HG02571 (cell line): ENCODE measurements around the gene ADAMTS17.

ENCODE experiments used
- ATAC-seq: cut with Tn5 transposase; IDR thresholded peaks from one replicate; pipeline ENCODE4 v1.9.1; 2021; ENCODE audit warnings: mild to moderate bottlenecking, moderate library complexity; ENCODE audit not compliant: unreplicated experiment

The ADAMTS17 gene

GRCh38 chr15:100143378-100143777, 198.4 kb downstream of the ADAMTS17 start:
- no peak for ATAC-seq

DNA sequence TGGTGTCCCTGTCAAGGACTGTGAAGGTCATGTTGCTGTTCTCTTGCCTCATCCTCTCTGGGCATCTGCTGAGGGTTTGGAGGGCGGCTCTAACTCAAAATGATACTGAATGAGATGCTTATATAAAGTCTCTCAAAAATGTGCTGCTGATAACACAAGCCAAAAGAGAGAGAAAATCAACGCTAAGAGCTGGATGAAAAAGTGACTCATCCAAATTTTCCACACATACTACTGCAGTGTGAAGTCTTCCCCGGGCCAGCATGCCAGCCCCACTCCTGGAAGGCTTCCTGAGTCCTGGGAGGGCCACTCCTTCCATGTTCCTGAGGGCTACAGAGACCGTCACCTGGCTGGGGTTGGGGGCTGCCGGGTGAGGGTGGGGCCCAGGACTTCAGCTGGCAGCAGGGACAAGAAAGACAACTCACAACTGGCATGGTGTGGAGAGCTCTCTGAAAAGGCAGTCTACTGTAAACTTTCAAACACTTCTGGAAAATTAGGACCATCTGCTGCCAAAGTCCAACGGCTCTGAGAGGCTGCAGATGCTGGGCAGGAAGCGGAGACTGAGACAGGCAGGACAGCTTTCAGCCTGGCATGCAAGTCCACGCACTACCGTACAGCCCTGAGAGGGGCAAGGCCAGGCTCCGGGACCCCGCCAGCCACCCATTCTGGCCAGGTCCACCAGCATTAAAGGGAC, 200.3 kb downstream of the ADAMTS17 start:
- no peak for ATAC-seq

DNA sequence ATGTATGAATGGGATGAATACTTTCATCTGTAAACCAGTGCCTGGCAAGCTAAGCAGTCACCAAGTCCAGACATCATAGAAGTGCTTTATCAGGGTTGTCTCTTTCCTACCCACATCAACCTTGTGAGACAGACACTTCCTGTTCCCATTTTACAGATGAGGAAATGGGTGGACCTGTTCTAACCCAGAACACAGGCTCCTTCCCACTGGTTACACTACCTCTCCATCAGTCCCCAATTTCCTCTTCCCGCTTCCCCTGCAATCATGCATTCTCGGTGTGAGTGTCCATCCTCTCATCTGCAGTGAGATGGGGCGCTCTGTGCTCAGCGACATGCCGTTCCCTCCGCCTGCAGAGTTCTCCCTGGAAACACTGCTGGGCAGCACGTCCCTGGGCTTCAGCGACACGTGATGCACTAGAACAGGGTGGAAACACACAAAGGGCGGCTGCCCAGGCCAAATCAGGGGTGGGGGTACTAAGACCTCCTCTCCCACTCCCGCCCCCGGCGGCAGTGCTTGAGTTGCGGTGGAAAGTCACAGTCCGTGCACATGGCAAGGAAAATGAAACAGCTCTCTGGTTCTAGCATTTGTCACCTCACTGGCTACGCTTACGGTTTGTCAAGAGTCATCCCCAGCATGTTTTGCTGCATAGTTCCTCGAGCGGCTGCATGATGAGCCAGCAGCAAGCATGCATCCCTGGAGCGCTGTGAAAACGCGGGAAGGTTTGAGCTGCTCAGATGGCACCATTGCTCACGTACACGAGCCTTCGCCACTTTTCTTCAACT, 201.1 kb downstream of the ADAMTS17 start:
- ATAC-seq: no peak

GRCh38 chr15:100134586-100134985, 207.2 kb downstream of the ADAMTS17 start:
- no peak for ATAC-seq

DNA sequence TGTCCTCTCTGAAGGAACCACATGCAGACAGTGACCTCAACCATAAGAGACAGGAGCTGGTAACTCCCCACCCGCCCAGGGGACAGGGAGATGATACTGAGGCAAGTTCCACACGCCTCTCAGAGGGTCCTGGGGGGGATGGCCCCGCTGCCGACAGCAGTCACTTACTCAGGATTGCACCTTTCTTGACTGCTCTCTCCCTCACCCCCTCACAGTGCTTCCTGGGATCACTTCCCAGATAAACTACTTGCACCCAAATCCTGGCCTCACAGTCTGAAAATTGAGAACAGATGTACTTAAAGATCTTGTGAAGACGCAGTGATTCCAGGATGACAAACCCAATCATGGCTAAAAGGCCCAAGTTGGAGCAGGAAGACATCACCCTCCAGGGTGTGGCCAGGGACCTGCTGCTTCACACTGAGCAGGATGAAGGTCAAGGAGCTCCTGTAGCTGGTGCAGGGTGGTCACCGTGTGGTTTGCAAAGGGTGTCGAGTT, 207.6 kb downstream of the ADAMTS17 start:
- no peak for ATAC-seq

- ATAC-seq: no peak
These were observed 208.8 kb downstream of the ADAMTS17 start for GRCh38 chr15:100133001-100133400.

- no peak for ATAC-seq
These were observed 209.5 kb downstream of the ADAMTS17 start for GRCh38 chr15:100132309-100132708.

DNA sequence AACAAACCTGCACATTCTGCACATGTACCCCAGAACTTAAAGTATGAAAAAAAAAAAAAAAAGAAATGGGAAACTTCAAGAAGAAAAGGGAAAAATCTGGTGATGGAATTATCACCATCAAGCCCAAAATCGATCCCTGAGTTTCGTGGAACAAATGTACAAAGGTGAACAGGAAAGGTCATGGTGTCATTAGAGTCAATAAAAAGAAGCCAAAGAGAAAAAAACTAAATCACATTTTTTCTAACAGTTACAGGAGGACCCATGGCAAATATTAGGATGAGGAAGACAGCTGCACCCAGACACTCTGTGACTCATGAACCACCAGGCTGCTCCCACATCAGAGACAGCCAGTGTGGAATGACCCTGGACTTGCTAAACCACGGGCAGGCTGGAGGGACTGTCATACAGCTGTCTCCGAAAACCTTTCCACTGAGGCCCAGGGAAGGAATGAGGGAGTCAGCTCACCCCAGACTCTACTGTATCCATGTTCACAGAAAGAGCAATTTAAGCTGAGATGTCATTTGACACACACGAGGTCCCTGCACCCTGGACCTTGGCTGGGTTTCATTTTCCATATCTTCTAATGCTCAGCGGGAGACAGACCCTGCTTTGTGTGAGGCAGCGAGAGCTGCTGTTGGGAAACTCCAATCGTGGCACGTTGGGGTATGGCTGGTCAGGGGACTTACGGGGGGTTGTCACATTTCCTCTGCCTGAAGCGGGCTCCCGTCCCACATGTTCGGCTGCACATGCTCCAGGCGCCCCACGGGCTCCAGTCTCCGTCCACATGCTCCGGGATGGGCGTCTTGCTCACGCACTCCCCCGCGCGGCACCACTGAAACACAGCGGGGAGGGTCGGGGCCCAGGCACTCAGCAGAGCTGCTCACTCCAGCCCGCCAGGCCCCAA, 210.2 kb downstream of the ADAMTS17 start:
- ATAC-seq: no peak

GRCh38 chr15:100129677-100130076, 212.1 kb downstream of the ADAMTS17 start:
- no peak for ATAC-seq

DNA sequence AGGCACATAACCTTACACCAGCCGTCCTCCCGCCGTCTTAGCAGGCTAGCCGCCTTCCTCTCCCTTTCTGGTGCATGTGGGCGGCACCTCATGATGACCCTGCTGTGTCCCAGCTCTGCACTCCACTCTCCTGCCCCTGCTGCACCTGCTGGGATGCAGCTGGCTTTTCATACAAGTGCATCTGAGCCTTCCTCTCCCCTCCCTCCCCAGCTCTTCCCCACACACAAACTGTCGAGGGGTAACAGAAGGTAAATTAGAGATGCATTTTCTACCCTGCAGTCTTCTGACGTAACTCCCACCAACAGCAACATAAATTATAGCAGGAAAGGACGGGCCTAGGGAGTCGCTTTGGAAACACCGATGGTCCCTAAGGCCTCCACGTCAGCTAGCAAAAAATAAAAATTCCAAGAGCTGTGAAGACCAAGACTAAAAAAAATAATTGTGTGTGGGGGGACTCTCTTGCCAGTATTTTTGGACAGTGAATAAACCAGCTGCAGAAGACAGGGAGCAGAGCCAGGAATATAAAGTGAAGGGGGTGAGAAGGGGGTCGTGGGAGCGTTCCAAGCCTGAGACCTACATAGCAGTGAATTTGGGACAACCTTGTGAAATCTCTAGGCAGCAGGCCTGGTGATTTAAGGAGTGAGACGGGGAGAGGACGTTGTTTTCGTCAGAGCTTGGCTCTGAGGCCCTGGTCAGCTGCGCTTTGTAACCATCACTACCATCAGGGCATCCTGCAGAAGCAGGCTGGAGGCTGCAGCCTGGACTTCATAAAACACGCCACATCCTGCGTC, 216.2 kb downstream of the ADAMTS17 start:
- ATAC-seq: no peak

DNA sequence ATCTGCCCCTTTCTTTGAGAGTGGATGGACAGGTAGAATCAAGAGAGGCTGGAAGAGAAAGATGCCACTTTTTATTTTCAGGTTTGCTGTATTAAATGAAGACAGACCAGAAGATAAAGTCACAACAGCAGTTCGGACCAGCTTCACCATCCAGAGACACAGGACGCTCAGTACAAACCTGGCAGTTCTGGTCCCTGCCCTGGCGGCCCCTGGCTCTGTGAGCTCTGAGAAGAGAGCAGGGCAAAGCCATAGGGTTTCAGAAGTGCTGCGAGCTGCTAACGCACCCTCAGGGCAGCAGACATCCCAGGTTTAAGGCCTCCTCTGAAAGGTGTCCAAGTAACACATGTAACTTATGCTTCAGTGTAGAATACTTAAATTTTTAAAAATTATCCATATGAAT, 216.8 kb downstream of the ADAMTS17 start:
- no peak for ATAC-seq

GRCh38 chr15:100124361-100124760, 217.4 kb downstream of the ADAMTS17 start:
- no peak for ATAC-seq

GRCh38 chr15:100123611-100124010, 218.2 kb downstream of the ADAMTS17 start:
- ATAC-seq: no peak

DNA sequence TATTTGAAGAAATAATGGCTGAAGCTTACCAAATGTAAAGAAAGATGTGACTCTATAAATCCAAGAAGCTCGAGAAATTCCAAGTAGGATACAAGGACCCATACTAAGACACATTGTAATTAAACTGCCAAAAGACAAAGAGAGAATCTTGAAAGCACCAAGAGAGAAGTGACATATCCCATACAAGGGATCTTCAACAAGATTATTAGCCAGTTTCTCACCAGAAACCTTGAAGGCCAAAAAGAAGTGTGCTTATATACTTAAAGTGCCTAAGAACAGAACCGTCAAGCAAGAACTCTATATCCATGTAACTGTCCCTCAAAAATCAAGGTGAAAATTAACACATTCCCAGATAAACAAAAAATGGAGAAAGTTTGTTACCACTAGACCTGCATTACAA, 220.5 kb downstream of the ADAMTS17 start:
- no peak for ATAC-seq

DNA sequence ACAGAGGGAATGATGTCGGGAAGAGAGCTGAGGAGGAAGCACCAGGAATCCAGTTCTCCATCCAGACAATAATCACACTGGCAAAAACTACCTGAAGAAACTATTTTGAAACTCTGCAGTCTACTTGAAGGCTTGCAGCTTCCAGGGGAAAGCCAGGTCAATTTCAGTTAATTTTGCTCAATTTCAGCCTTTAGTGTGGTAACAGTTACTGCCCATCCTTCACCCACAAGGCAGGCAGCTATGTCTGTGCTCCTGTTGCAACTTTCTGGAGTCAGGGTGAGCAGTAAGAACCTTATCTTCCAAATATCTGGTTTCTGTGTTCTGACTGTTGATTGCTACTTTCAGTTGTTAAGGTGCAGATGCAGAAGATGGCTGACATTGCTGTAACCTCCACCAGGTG, 221.7 kb downstream of the ADAMTS17 start:
- no peak for ATAC-seq

DNA sequence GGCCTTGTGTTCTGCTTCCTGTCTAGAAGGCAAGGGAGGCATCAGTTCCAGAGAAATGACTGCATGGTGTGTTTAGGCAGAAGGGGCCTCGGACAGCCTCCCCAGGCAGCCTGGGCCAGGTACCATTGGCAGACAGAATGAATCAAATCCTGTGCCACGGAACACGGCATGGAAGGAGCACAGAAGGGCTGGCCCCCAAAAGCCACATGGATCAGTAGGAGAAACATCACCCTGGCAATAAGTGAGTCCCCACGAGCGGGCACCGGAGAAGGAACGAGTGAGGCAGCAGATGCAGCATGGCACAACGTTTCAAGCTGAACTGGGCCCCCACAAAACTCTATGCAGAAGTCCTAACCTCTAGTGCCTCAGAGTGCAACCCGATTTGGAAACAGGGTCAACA, 223.2 kb downstream of the ADAMTS17 start:
- no peak for ATAC-seq

DNA sequence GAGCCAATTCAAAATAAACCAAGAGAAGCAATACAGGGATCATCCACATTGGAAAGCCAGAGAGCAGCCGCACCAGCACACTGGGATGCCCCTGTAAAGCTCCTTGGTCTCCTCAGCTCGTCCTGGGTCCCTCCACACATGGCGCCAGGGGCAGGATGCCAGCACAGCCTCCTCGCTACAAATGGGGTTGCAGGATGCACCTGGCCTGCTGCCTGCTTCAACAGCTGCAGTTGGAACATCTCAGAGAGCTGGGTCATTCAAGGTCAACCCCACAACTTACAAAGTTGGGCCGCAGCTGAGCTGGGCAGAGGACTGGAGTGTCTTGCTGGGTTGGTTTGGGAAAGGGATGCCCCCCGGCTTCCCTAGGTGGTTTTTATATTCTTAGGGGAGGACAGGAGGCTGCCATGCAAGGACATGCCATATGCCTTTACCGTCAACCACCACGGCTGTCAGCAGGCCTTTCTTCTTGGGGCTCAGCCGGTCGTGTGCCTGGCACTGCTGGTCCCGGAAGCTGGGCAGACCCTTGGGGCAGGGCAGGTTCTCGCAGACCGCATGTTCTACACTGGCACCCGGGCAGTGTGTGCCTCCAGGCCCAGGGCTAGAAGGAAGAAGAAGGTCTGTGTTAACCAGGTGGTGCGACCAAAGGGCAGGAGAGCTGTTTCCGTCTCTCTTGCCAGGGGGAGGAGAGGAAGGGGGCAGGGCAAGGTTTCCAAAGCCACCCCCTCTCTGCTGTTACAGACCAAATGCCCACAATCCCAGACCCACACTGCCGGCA, 225.2 kb downstream of the ADAMTS17 start:
- ATAC-seq: no peak

DNA sequence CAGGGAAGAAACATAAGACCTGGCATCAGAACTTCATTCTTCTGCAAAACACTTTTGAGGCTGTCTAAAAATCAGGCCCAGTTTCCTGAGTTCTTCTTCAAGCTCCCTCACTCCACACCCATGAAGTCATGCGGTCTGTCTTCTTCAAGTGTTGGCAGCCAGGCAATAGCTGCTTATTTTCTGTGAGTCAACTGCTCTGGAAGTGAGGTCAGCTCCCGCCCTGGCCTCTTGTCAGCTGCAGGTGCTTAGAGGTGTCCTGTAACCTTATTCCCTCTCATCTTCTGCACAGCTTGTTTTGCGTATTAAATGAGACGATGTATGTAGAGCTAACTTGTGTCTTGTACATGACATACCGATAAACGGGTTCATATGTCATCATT, 226.1 kb downstream of the ADAMTS17 start:
- ATAC-seq: no peak

DNA sequence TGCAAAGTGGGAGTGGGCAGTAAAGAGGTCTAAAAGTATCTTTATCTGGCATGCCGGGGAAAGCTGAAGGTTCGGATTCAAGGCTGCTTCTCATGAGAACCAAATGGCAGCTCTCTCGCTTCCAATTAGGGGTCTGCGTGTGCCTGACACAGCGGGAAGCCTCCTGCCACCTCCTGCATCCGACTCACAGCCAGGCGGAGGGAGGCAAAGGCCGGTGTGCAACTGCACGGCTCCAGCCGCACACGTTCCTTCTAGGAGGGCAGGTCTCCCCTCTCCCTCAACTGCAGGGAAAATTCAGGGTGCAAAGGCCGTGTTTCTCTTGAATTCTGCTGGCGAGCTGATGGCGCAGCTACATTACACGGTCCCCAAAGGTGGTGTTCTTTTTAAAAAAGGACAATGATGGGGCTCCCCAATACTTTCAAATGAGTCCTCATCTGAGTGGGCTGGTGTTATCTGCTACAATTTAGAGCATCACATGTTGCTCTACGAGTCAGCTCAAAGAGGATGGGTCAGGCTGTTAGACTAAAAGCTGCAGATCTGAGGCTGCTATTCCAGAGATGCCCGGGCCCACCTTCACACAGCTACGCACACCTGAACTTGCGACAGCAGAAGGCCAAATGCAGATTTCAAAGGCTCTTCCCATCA, 226.6 kb downstream of the ADAMTS17 start:
- no peak for ATAC-seq
